Ishikawa (cell line): ENCODE data around the gene NEGR1.

ENCODE experiments used
- CEBPB ChIP-seq: IDR thresholded peaks from 2 replicates; pipeline ENCODE4 v1.6.1; 2012
- CREB1 ChIP-seq: IDR thresholded peaks from 2 replicates; pipeline ENCODE4 v1.6.1; 2012; ENCODE audit warnings: low read depth
- EGR1 ChIP-seq: IDR thresholded peaks from 2 replicates; pipeline ENCODE4 v1.6.1; 2012
- EP300 ChIP-seq: IDR thresholded peaks from 2 replicates; pipeline ENCODE4 v1.6.1; 2012; ENCODE audit warnings: borderline replicate concordance
- FOXM1 ChIP-seq: IDR thresholded peaks from 2 replicates; pipeline ENCODE4 v1.6.1; 2012; ENCODE audit warnings: low read depth, borderline replicate concordance
- MAX ChIP-seq: IDR thresholded peaks from 2 replicates; pipeline ENCODE4 v1.6.1; 2012
- NFIC ChIP-seq: IDR thresholded peaks from 2 replicates; pipeline ENCODE4 v1.6.1; 2012
- RAD21 ChIP-seq: IDR thresholded peaks from 2 replicates; pipeline ENCODE4 v1.6.1; 2012; ENCODE audit warnings: low read depth
- TAF1 ChIP-seq: IDR thresholded peaks from 2 replicates; pipeline ENCODE4 v1.6.1; 2012; ENCODE audit warnings: low read depth, mild to moderate bottlenecking
- TCF12 ChIP-seq: IDR thresholded peaks from 2 replicates; pipeline ENCODE4 v1.6.1; 2012; ENCODE audit warnings: low read depth
- TEAD4 ChIP-seq: IDR thresholded peaks from 2 replicates; pipeline ENCODE4 v1.6.1; 2012
- USF1 ChIP-seq: IDR thresholded peaks from 2 replicates; pipeline ENCODE4 v1.6.1; 2012
- YY1 ChIP-seq: IDR thresholded peaks from 2 replicates; pipeline ENCODE4 v1.6.1; 2012; ENCODE audit warnings: low read depth
- ZBTB7A ChIP-seq: IDR thresholded peaks from 2 replicates; pipeline ENCODE4 v1.6.1; 2012; ENCODE audit warnings: low read depth
- TF ChIP-seq, protein P1 (sequence below): IDR thresholded peaks from 2 replicates; pipeline ENCODE4 v1.6.1; 2012; ENCODE audit warnings: low read depth, mild to moderate bottlenecking

NEGR1 gene

DNA sequence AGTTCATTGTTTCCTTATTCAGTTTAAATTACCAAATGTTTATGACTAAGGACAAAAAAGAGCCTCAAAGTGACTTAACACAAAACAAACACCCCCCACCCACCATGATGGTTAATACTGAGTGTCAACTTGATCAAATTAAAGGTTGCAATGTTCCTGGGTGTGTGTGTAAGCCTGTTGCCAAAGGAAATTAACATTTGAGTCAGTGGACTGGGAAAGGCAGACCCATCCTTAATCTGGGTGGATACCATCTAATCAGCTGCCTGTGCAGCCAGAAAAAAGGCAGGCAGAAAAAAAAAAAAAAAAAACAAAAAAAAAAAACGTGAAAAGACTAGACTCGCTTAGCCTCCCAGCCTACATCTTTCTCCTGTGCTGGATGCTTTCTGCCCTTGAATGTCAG is 543.4 kb downstream of the NEGR1 start:
- TF ChIP-seq ZBTB7A (no peak), TEAD4 (no peak), TAF1 (no peak), USF1 (no peak), TCF12 (no peak), CEBPB (no peak), YY1 (no peak), EGR1 (no peak), CREB1 (no peak), RAD21 (no peak), NFIC (no peak), FOXM1 (no peak), EP300 (no peak)
- TF ChIP-seq, protein P1, sequence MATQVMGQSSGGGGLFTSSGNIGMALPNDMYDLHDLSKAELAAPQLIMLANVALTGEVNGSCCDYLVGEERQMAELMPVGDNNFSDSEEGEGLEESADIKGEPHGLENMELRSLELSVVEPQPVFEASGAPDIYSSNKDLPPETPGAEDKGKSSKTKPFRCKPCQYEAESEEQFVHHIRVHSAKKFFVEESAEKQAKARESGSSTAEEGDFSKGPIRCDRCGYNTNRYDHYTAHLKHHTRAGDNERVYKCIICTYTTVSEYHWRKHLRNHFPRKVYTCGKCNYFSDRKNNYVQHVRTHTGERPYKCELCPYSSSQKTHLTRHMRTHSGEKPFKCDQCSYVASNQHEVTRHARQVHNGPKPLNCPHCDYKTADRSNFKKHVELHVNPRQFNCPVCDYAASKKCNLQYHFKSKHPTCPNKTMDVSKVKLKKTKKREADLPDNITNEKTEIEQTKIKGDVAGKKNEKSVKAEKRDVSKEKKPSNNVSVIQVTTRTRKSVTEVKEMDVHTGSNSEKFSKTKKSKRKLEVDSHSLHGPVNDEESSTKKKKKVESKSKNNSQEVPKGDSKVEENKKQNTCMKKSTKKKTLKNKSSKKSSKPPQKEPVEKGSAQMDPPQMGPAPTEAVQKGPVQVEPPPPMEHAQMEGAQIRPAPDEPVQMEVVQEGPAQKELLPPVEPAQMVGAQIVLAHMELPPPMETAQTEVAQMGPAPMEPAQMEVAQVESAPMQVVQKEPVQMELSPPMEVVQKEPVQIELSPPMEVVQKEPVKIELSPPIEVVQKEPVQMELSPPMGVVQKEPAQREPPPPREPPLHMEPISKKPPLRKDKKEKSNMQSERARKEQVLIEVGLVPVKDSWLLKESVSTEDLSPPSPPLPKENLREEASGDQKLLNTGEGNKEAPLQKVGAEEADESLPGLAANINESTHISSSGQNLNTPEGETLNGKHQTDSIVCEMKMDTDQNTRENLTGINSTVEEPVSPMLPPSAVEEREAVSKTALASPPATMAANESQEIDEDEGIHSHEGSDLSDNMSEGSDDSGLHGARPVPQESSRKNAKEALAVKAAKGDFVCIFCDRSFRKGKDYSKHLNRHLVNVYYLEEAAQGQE: no peak

DNA sequence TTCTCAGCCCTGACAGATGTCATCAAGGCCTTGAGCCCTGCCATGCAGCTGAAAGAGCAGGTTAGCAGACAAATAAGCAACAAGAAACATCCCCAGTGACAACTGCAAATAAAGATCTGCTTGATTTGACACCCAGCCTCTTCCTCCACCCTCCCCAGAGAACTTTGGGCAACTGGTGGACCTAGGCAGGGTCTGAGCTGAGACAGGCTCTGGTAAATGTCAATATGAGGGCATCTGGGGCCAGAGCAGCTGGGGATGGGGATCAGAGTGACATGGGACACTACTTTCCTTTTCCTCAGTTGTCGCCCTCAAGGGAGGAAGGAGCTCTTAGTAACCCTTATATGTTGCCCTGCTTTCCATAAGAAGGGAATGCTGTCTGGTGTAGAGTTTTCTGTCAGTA is 544.1 kb downstream of the NEGR1 start:
- TF ChIP-seq MAX: no peak
- TF ChIP-seq TAF1: no peak
- TF ChIP-seq EGR1: no peak
- no peak for TF ChIP-seq FOXM1
- TF ChIP-seq NFIC: no peak
- TF ChIP-seq EP300: no peak
- TF ChIP-seq TCF12: no peak
- TF ChIP-seq CREB1: no peak
- TF ChIP-seq CEBPB: no peak
- no peak for TF ChIP-seq TEAD4
- TF ChIP-seq USF1: no peak

DNA sequence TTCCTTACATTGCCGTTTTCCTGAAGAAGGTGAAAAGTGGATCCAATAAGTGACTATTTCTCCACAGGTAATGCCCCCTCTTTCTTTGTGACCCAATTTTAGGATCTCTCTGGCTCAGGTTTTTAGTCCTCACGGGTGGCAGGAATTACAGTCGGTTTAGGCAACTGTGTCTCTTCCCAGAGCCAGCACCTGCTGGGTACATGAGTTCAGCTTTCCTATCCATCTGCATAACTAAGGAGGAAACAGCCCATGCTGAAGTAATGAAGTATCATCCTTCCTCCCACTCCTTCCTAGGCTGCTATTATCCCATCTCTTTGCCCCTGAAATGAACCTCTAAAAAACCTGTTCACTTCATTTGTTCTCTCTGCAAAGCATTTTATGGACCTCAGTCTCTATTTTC is 544.6 kb downstream of the NEGR1 start:
- no peak for TF ChIP-seq CREB1
- TF ChIP-seq RAD21: no peak
- no peak for TF ChIP-seq YY1
- TF ChIP-seq ZBTB7A: no peak
- TF ChIP-seq MAX: no peak
- no peak for TF ChIP-seq TCF12
- no peak for TF ChIP-seq NFIC
- TF ChIP-seq CEBPB: no peak
- no peak for TF ChIP-seq FOXM1
- TF ChIP-seq, protein P1: no peak
- TF ChIP-seq USF1: no peak
- TF ChIP-seq TEAD4: no peak
- TF ChIP-seq TAF1: no peak
- TF ChIP-seq EP300: no peak
- TF ChIP-seq EGR1: no peak

DNA sequence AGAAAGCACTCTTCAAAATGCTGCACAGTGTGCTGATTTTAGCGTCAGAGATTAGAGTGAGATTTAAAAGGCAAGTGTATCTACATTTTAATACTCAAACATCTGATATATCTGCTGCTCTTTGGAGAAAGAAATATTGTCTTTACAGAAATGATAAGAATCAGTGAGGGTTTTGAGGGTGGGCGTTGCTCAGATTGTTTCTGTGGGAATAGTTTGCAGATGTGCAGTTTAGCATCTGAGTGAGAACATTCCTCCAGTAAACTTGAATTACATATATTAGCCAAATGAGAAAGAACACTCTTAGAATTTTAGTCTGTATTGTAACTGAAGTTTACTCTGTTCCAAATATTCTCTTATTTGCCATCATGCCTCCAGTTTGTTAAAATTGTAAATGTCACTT is 549.2 kb downstream of the NEGR1 start:
- TF ChIP-seq CEBPB (no peak), TAF1 (no peak), RAD21 (no peak), ZBTB7A (no peak), TEAD4 (no peak), CREB1 (no peak), NFIC (no peak), YY1 (no peak), FOXM1 (no peak), TCF12 (no peak), MAX (no peak)
- TF ChIP-seq, protein P1: no peak
